HG03159 (cell line): ENCODE results near the gene DDX6.
"Not testable (repeated sequence)": the region's sequence is repeated elsewhere in the genome, so short reads cannot be mapped to it uniquely, and the experiment has no call there.

Source experiments
- ATAC-seq: cut with Tn5 transposase; IDR thresholded peaks from one replicate; pipeline ENCODE4 v1.9.1; 2021; ENCODE audit warnings: mild to moderate bottlenecking, moderate library complexity; ENCODE audit not compliant: unreplicated experiment

Gene DDX6

GRCh38 chr11:118746988-118747585 lies 43.9 kb downstream of the DDX6 start:
- ATAC-seq = no peak

GRCh38 chr11:118744046-118744445 lies 46.9 kb downstream of the DDX6 start:
- no peak for ATAC-seq

GRCh38 chr11:118742304-118742703 lies 48.7 kb downstream of the DDX6 start:
- ATAC-seq = no peak

- ATAC-seq = no peak
Measured at GRCh38 chr11:118740892-118741291, 50.1 kb downstream of the DDX6 start.

- ATAC-seq = no peak
Measured at GRCh38 chr11:118735203-118735602, 55.8 kb downstream of the DDX6 start.

- no peak for ATAC-seq
Measured at GRCh38 chr11:118734031-118734430, 56.9 kb downstream of the DDX6 start.

GRCh38 chr11:118729753-118730152 lies 61.2 kb downstream of the DDX6 start:
- not testable (repeated sequence) for ATAC-seq

GRCh38 chr11:118728112-118728511 lies 62.9 kb downstream of the DDX6 start:
- not testable (repeated sequence) for ATAC-seq

GRCh38 chr11:118727721-118728066 lies 63.3 kb downstream of the DDX6 start:
- ATAC-seq = not testable (repeated sequence)

- ATAC-seq = not testable (repeated sequence)
Measured at GRCh38 chr11:118727001-118727720, 63.8 kb downstream of the DDX6 start.

- ATAC-seq = not testable (repeated sequence)
Measured at GRCh38 chr11:118721478-118722015, 69.4 kb downstream of the DDX6 start.

GRCh38 chr11:118720740-118721139 lies 70.2 kb downstream of the DDX6 start:
- ATAC-seq = not testable (repeated sequence)

- ATAC-seq = not testable (repeated sequence)
Measured at GRCh38 chr11:118720078-118720477, 70.9 kb downstream of the DDX6 start.

- ATAC-seq = not testable (repeated sequence)
Measured at GRCh38 chr11:118718562-118718961, 72.4 kb downstream of the DDX6 start.

GRCh38 chr11:118717733-118718132 lies 73.2 kb downstream of the DDX6 start:
- not testable (repeated sequence) for ATAC-seq

GRCh38 chr11:118717221-118717620 lies 73.7 kb downstream of the DDX6 start:
- ATAC-seq = not testable (repeated sequence)

- ATAC-seq = no peak
Measured at GRCh38 chr11:118715837-118716260, 75.1 kb downstream of the DDX6 start.

GRCh38 chr11:118715245-118715831 lies 75.6 kb downstream of the DDX6 start:
- no peak for ATAC-seq

GRCh38 chr11:118714816-118715215 lies 76.1 kb downstream of the DDX6 start:
- ATAC-seq = no peak

- not testable (repeated sequence) for ATAC-seq
Measured at GRCh38 chr11:118714416-118714815, 76.5 kb downstream of the DDX6 start.

GRCh38 chr11:118708296-118708695 lies 82.7 kb downstream of the DDX6 start:
- ATAC-seq = no peak

- ATAC-seq = no peak
Measured at GRCh38 chr11:118706546-118706825, 84.5 kb downstream of the DDX6 start.
